ENCODE measurements around the gene GPER1. TPM values are rescaled to one million over a fixed set of nuclear protein-coding genes. Genes with fewer than 3 reads are reported as not detected.

The GPER1 gene
- total and polyA plus RNA-seq, 12 donors, result 1.9 to 44.1 (median 20.1) TPM

- TF ChIP-seq POLR2A (IDR thresholded peaks at IDR 0.05), result no peak
- TF ChIP-seq, protein P1, sequence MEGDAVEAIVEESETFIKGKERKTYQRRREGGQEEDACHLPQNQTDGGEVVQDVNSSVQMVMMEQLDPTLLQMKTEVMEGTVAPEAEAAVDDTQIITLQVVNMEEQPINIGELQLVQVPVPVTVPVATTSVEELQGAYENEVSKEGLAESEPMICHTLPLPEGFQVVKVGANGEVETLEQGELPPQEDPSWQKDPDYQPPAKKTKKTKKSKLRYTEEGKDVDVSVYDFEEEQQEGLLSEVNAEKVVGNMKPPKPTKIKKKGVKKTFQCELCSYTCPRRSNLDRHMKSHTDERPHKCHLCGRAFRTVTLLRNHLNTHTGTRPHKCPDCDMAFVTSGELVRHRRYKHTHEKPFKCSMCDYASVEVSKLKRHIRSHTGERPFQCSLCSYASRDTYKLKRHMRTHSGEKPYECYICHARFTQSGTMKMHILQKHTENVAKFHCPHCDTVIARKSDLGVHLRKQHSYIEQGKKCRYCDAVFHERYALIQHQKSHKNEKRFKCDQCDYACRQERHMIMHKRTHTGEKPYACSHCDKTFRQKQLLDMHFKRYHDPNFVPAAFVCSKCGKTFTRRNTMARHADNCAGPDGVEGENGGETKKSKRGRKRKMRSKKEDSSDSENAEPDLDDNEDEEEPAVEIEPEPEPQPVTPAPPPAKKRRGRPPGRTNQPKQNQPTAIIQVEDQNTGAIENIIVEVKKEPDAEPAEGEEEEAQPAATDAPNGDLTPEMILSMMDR (IDR thresholded peaks at IDR 0.05), result no peak
- WGBS, 4 donors, result 84 to 98% (median 92%) methylated on average over 14 of the region's 14 CpGs
- intact Hi-C loops (cut with DNase I), result no loop called here
These were observed 5.6 kb downstream of the GPER1 start for GRCh38 chr7:1093502-1093843.

GRCh38 chr7:1093916-1094508, 6.1 kb downstream of the GPER1 start:
- no peak overlapping the region for H3K27ac ChIP-seq
- 90 to 95% (median 94%) methylated on average over 18 to 20 of the region's 20 CpGs for WGBS, 4 donors
- no peaks in the 10 kb centered on the region for H3K27me3 ChIP-seq
- peaks cover 0 to 23% of the 10 kb centered on the region in 2 donors for H3K36me3 ChIP-seq (replicated peaks in 1 of 2)
- TF ChIP-seq, protein P1 (IDR thresholded peaks at IDR 0.05), result no peak
- no peak for TF ChIP-seq POLR2A (IDR thresholded peaks at IDR 0.05)
- H3K4me1 ChIP-seq (replicated peaks in 1 of 2), result peaks cover 0 to 1% of the 10 kb centered on the region in 2 donors
- peak in 1 of 7 donors; percentile 13 for DNase-seq
- H3K9me3 ChIP-seq (replicated peaks in 1 of 3), result no peaks in the 10 kb centered on the region
- intact Hi-C loops (cut with DNase I), result no loop called here
- no peak overlapping the region for H3K4me3 ChIP-seq

More at GRCh38 chr7:1093502-1093843, 5.6 kb downstream of the GPER1 start:
- no peak for DNase-seq
- Histone ChIP-seq H3K36me3 (replicated peaks in 1 of 2) (peaks cover 0 to 23% of the 10 kb centered on the region in 2 donors), H3K9me3 (replicated peaks in 1 of 3) (no peaks in the 10 kb centered on the region), H3K4me1 (replicated peaks in 1 of 2) (peaks cover 3 to 7% of the 10 kb centered on the region in 2 donors), H3K27me3 (no peaks in the 10 kb centered on the region), H3K4me3 (no peak overlapping the region), H3K27ac (no peak overlapping the region)

DNA sequence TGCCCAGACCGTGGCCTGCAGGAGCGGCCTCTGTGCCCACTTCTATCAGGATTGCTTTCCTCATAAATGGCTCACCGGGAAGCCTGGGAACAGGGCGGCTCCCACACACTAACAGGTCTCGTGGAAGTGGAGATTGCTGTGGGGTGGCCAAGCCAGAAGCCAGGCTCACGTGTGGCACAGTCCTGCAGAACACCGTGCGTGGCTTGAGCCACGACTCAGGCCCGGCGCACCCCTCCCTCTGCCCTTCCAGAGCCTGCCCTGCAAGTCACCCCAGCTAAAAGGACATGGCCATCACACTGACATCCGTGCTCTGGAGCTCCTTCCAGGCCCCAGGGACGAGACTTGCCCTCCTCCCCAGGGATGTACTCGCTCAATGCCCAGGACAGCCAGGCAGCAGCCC, 7.0 kb downstream of the GPER1 start:
- H3K4me3 ChIP-seq, result no peak overlapping the region
- H3K36me3 ChIP-seq (replicated peaks in 1 of 2), result peaks cover 0 to 23% of the 10 kb centered on the region in 2 donors
- DNase-seq, result peak in 1 of 7 donors; percentile 12
- H3K4me1 ChIP-seq (replicated peaks in 1 of 2), result no peaks in the 10 kb centered on the region
- intact Hi-C loops (cut with DNase I), result no loop called here
- WGBS, 4 donors, result 80 to 93% (median 86%) methylated on average over 10 to 14 of the region's 14 CpGs
- H3K27me3 ChIP-seq, result no peaks in the 10 kb centered on the region
- TF ChIP-seq, protein P1 (IDR thresholded peaks at IDR 0.05), result no peak
- no peak for TF ChIP-seq POLR2A (IDR thresholded peaks at IDR 0.05)
- H3K9me3 ChIP-seq (replicated peaks in 1 of 3), result no peaks in the 10 kb centered on the region
- no peak overlapping the region for H3K27ac ChIP-seq

GRCh38 chr7:1095621-1096155, 7.8 kb downstream of the GPER1 start:
- 81 to 87% (median 85%) methylated on average over 15 to 23 of the region's 23 CpGs for WGBS, 4 donors
- no peak overlapping the region for H3K27ac ChIP-seq
- H3K9me3 ChIP-seq (replicated peaks in 1 of 3), result no peaks in the 10 kb centered on the region
- no peak for DNase-seq
- no peak overlapping the region for H3K4me3 ChIP-seq
- no peaks in the 10 kb centered on the region for H3K4me1 ChIP-seq (replicated peaks in 1 of 2)
- no peaks in the 10 kb centered on the region for H3K27me3 ChIP-seq
- intact Hi-C loops (cut with DNase I), result no loop called here
- H3K36me3 ChIP-seq (replicated peaks in 1 of 2), result peaks cover 0 to 23% of the 10 kb centered on the region in 2 donors
- no peak for TF ChIP-seq POLR2A (IDR thresholded peaks at IDR 0.05)
- TF ChIP-seq, protein P1 (IDR thresholded peaks at IDR 0.05), result no peak

Measured in adrenal gland (tissue), 12 donors.